ENCODE results near the gene ZNF275. TPM values are rescaled to one million over a fixed set of nuclear protein-coding genes. Genes with fewer than 3 reads are reported as not detected.

Gene ZNF275
- total RNA-seq, 2 experiments from 2014 or later, result 19.6 to 20.2 TPM

DNA sequence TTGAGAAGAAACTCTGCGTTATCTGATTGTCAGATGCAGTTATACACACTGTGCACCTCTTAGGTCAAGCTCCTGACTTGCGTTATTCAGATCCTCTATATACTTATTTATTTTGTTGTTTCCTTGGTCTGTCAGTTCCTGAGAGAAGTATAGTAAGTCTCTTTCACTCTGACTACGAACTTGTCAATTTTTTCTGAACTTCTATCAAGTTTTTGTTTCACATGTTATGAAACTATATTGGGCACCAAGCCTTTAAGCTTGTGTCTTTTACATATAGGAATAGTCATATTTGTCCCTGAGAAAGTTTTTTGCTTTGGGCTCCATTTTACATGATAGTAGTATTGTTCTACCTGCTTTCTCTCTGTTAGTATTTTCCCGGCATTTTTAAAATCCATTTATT lies 31.7 kb downstream of the ZNF275 start:
- intact Hi-C loops (cut with micrococcal nuclease; ENCODE audit: unreplicated experiment), result no loop called here
- ChIA-PET CTCF (ENCODE audit: unreplicated experiment) (no interaction called here), POLR2A (interaction anchor here (0.6 kb wide), 1 partner anchor 13 kb away, joined by 4 read pairs; no protein-coding TSS in a partner anchor)

DNA sequence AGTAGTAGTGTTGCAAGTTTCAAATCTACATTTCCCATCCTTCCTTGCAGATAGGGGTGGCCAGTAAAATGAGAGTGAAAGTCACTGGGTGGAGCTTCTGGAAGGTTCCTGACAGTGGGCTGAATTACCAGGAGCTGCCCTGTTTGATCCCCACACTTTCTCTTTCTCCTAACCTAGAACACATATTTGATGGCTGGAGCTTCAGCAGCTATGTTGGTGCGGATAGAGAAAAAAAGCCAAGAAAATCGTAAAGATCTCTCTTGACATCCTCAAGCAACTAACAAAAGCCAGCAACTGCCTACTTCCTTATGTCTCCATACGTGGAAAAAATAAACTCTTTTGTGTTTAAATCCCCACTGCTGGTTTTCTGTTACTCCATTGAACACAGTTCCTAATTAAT lies 32.2 kb downstream of the ZNF275 start:
- BruUV-seq (replicated peaks), result no TSS peak
- H3K4me2 ChIP-seq (ENCODE audit: low read length), result no peak overlapping the region
- TF ChIP-seq, protein P1, sequence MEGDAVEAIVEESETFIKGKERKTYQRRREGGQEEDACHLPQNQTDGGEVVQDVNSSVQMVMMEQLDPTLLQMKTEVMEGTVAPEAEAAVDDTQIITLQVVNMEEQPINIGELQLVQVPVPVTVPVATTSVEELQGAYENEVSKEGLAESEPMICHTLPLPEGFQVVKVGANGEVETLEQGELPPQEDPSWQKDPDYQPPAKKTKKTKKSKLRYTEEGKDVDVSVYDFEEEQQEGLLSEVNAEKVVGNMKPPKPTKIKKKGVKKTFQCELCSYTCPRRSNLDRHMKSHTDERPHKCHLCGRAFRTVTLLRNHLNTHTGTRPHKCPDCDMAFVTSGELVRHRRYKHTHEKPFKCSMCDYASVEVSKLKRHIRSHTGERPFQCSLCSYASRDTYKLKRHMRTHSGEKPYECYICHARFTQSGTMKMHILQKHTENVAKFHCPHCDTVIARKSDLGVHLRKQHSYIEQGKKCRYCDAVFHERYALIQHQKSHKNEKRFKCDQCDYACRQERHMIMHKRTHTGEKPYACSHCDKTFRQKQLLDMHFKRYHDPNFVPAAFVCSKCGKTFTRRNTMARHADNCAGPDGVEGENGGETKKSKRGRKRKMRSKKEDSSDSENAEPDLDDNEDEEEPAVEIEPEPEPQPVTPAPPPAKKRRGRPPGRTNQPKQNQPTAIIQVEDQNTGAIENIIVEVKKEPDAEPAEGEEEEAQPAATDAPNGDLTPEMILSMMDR (conservative IDR thresholded peaks at IDR 0.05; ENCODE audit: low read length), result no peak
- no peak for TF ChIP-seq EZH2phosphoT487 (IDR thresholded peaks at IDR 0.05; ENCODE audit: borderline replicate concordance, low read depth, low read length)
- POLR2A ChIA-PET, result no interaction called here
- H3K27ac ChIP-seq (ENCODE audit: low read depth, low read length, poor library complexity, severe bottlenecking), result no peak overlapping the region
- DNase-seq (ENCODE audit: low spot score), result no peak
- H3K9me3 ChIP-seq (ENCODE audit: low read length), result no peaks in the 10 kb centered on the region
- H4K20me1 ChIP-seq (ENCODE audit: insufficient read depth, low read length), result no peaks in the 10 kb centered on the region
- CTCF ChIA-PET (ENCODE audit: unreplicated experiment), result no interaction called here
- H3K4me1 ChIP-seq (ENCODE audit: insufficient read depth, low read length, poor library complexity, severe bottlenecking), result peaks cover 7% of the 10 kb centered on the region
- no peaks in the 10 kb centered on the region for H3K36me3 ChIP-seq (ENCODE audit: insufficient read depth, low read length)
- no peak overlapping the region for H2AFZ ChIP-seq (ENCODE audit: low read length)
- no peak overlapping the region for H3K4me3 ChIP-seq (ENCODE audit: low read depth, low read length, poor library complexity, severe bottlenecking)
- no peaks in the 10 kb centered on the region for H3K9me2 ChIP-seq (ENCODE audit: insufficient read depth, low read length)
- H3K79me2 ChIP-seq (ENCODE audit: insufficient read depth, low read depth, low read length), result no peaks in the 10 kb centered on the region
- intact Hi-C loops (cut with micrococcal nuclease; ENCODE audit: unreplicated experiment), result no loop called here

More for the DNA sequence above, 31.7 kb downstream of the ZNF275 start:
- Histone ChIP-seq H3K36me3 (ENCODE audit: insufficient read depth, low read length) (no peaks in the 10 kb centered on the region), H3K79me2 (ENCODE audit: insufficient read depth, low read depth, low read length) (no peaks in the 10 kb centered on the region), H3K4me2 (ENCODE audit: low read length) (no peak overlapping the region), H3K27ac (ENCODE audit: low read depth, low read length, poor library complexity, severe bottlenecking) (no peak overlapping the region), H4K20me1 (ENCODE audit: insufficient read depth, low read length) (no peaks in the 10 kb centered on the region), H3K4me1 (ENCODE audit: insufficient read depth, low read length, poor library complexity, severe bottlenecking) (peaks cover 2% of the 10 kb centered on the region), H3K9me2 (ENCODE audit: insufficient read depth, low read length) (no peaks in the 10 kb centered on the region), H2AFZ (ENCODE audit: low read length) (no peak overlapping the region), H3K9me3 (ENCODE audit: low read length) (no peaks in the 10 kb centered on the region), H3K4me3 (ENCODE audit: low read depth, low read length, poor library complexity, severe bottlenecking) (no peak overlapping the region)
- TF ChIP-seq, protein P1 (conservative IDR thresholded peaks at IDR 0.05; ENCODE audit: low read length), result no peak
- TF ChIP-seq EZH2phosphoT487 (IDR thresholded peaks at IDR 0.05; ENCODE audit: borderline replicate concordance, low read depth, low read length), result no peak
- BruUV-seq (replicated peaks), result no TSS peak
- no peak for DNase-seq (ENCODE audit: low spot score)

DNA sequence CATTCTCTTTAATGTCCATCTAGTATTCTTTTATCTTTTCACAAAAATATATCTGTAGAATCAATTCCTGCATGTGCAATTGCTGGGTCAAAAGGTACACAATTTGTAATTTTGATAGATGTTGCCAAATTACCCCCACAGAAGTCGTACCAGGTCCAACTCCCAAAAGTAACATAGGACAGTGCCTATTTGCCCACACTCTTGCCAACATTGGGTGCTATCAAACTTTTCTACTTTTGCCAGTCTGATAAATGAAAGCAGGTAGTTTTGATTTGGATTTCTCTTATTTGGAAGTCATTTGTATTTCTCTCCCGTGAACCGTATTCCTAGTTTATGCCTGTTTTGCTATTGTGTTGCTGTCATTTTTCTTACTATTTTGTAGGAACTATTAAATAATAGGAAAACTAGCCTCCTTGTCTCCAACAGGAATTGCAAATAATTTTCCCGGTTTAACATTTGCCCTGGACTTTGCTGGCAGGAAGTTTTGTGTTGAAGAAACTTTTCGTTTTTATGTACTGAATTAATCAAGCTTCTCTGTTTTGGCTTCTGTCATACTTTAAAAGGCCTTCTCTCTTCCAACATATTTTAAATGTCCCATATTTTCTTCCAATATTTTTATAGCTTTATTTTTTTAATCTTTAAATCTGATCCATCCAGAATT lies 33.1 kb downstream of the ZNF275 start:
- intact Hi-C loops (cut with micrococcal nuclease; ENCODE audit: unreplicated experiment), result no loop called here
- TF ChIP-seq, protein P1 (conservative IDR thresholded peaks at IDR 0.05; ENCODE audit: low read length), result no peak
- TF ChIP-seq EZH2phosphoT487 (IDR thresholded peaks at IDR 0.05; ENCODE audit: borderline replicate concordance, low read depth, low read length), result no peak
- BruUV-seq (replicated peaks), result no TSS peak
- H3K4me3 ChIP-seq (ENCODE audit: low read depth, low read length, poor library complexity, severe bottlenecking), result no peak overlapping the region
- H3K27ac ChIP-seq (ENCODE audit: low read depth, low read length, poor library complexity, severe bottlenecking), result no peak overlapping the region
- no peaks in the 10 kb centered on the region for H3K9me3 ChIP-seq (ENCODE audit: low read length)
- ChIA-PET POLR2A (no interaction called here), CTCF (ENCODE audit: unreplicated experiment) (no interaction called here)
- H3K4me1 ChIP-seq (ENCODE audit: insufficient read depth, low read length, poor library complexity, severe bottlenecking), result peaks cover 7% of the 10 kb centered on the region
- no peak for DNase-seq (ENCODE audit: low spot score)
- no peak overlapping the region for H3K4me2 ChIP-seq (ENCODE audit: low read length)
- H3K79me2 ChIP-seq (ENCODE audit: insufficient read depth, low read depth, low read length), result no peaks in the 10 kb centered on the region
- H3K36me3 ChIP-seq (ENCODE audit: insufficient read depth, low read length), result no peaks in the 10 kb centered on the region
- H3K9me2 ChIP-seq (ENCODE audit: insufficient read depth, low read length), result no peaks in the 10 kb centered on the region
- no peaks in the 10 kb centered on the region for H4K20me1 ChIP-seq (ENCODE audit: insufficient read depth, low read length)
- no peak overlapping the region for H2AFZ ChIP-seq (ENCODE audit: low read length)
